HepG2 (cell line): ENCODE results near the gene MRPL51. TPM values are rescaled to one million over a fixed set of nuclear protein-coding genes. Genes with fewer than 3 reads are reported as not detected.

Source experiments
- ATRX ChIP-seq: sonication (generic); formaldehyde crosslinking; IDR thresholded peaks from 2 replicates; pipeline ENCODE4 v1.4.0; 2020; ENCODE audit warnings: missing genetic modification reagents, borderline replicate concordance
- CSRNP1 ChIP-seq: sonication (generic); formaldehyde crosslinking; IDR thresholded peaks from 2 replicates; pipeline ENCODE4 v1.8.1; 2023; ENCODE audit warnings: mild to moderate bottlenecking, missing genetic modification reagents
- ETV6 ChIP-seq: sonication (generic); formaldehyde crosslinking; conservative IDR thresholded peaks from 2 replicates; pipeline ENCODE4 v1.4.0; 2020; ENCODE audit warnings: missing genetic modification reagents
- FOXJ3 ChIP-seq: sonication (generic); formaldehyde crosslinking; IDR thresholded peaks from 2 replicates; pipeline ENCODE4 v1.4.0; 2020; ENCODE audit warnings: missing genetic modification reagents, mild to moderate bottlenecking, borderline replicate concordance
- KLF13 ChIP-seq: sonication (generic); formaldehyde crosslinking; IDR thresholded peaks from 2 replicates; pipeline ENCODE4 v1.4.0; 2020; ENCODE audit warnings: mild to moderate bottlenecking, missing genetic modification reagents
- MAFF ChIP-seq: IDR thresholded peaks from 2 replicates; pipeline ENCODE4 v1.6.1; 2011; ENCODE audit warnings: low read depth, low read length, improper control_type of control experiment
- NCOA1 ChIP-seq: sonication (generic); formaldehyde crosslinking; IDR thresholded peaks from 2 replicates; pipeline ENCODE4 v1.9.0; 2021; ENCODE audit warnings: missing genetic modification reagents
- ONECUT2 ChIP-seq: sonication (generic); formaldehyde crosslinking; IDR thresholded peaks from 2 replicates; pipeline ENCODE4 v1.4.0; 2020; ENCODE audit warnings: missing genetic modification reagents
- PTBP1 ChIP-seq: fragments of 200-400 bp; formaldehyde crosslinking; IDR thresholded peaks from 2 replicates; pipeline ENCODE4 v1.6.1; 2018; ENCODE audit warnings: low read length, low read depth; ENCODE audit not compliant: poor library complexity, severe bottlenecking
- RBFOX2 ChIP-seq: fragments of 200-400 bp; formaldehyde crosslinking; IDR thresholded peaks from 2 replicates; pipeline ENCODE4 v1.6.1; 2017; ENCODE audit warnings: low read depth, mild to moderate bottlenecking, low read length
- RCOR2 ChIP-seq: IDR thresholded peaks from 2 replicates; pipeline ENCODE4 v1.6.1; 2016; ENCODE audit warnings: missing biosample characterization, missing genetic modification reagents
- REST ChIP-seq, 2 experiments: IDR thresholded peaks; 2 replicates each; pipeline ENCODE4 v1.6.1; 2011 to 2012; ENCODE audit warnings: low read length in 2 of 2, borderline replicate concordance in 1 of 2, low read depth in 1 of 2, mild to moderate bottlenecking in 1 of 2, moderate library complexity in 1 of 2
- SETDB1 ChIP-seq: sonication (generic); formaldehyde crosslinking; IDR thresholded peaks from 2 replicates; pipeline ENCODE4 v1.5.1; 2020; ENCODE audit warnings: missing genetic modification reagents, mild to moderate bottlenecking, borderline replicate concordance
- TP53 ChIP-seq: sonication (generic); formaldehyde crosslinking; conservative IDR thresholded peaks from 2 replicates; pipeline ENCODE4 v1.4.0; 2020; ENCODE audit warnings: missing genetic modification reagents
- ZNF207 ChIP-seq: fragments of 450-650 bp; IDR thresholded peaks from 2 replicates; pipeline ENCODE4 v1.6.1; 2016; ENCODE audit warnings: antibody characterized with exemption, borderline replicate concordance
- ZNF451 ChIP-seq: sonication (generic); formaldehyde crosslinking; IDR thresholded peaks from 2 replicates; pipeline ENCODE4 v1.5.0; 2020; ENCODE audit warnings: mild to moderate bottlenecking, missing genetic modification reagents
- ZNF547 ChIP-seq: sonication (generic); formaldehyde crosslinking; IDR thresholded peaks from 2 replicates; pipeline ENCODE4 v1.5.1; 2020; ENCODE audit warnings: mild to moderate bottlenecking, missing genetic modification reagents
- ZNF549 ChIP-seq: sonication (generic); formaldehyde crosslinking; IDR thresholded peaks from 2 replicates; pipeline ENCODE4 v1.5.0; 2020; ENCODE audit warnings: missing genetic modification reagents
- ZNF75D ChIP-seq: sonication (generic); formaldehyde crosslinking; IDR thresholded peaks from 2 replicates; pipeline ENCODE4 v1.8.1; 2023; ENCODE audit warnings: missing genetic modification reagents, mild to moderate bottlenecking, borderline replicate concordance
- polyA plus RNA-seq, 8 experiments: library from polyadenylated mRNA; depleted of rRNA in 3 of 8; stranded (reverse) in 7 of 8; unstranded in 1 of 8; fragments of >200 nt; fragmentation: Illumina TruSeq in 4 of 8; extraction: Trizol in 4 of 8; gene quantifications; 2 replicates each; pipeline versions ENCODE4 v1.2.1 to v1.2.3, GENCODE V29; 2011 to 2016; ENCODE audit warnings: low read depth in 4 of 8, missing spikeins in 1 of 8, mixed read lengths in 1 of 8; ENCODE audit not compliant: insufficient read depth in 1 of 8
- total RNA-seq, 5 experiments: library from RNA; depleted of rRNA; stranded (reverse); fragments of >200 nt; fragmentation: Illumina TruSeq; extraction: Trizol; gene quantifications; 2 replicates each; pipeline ENCODE4 v1.2.3, GENCODE V29; 2016; ENCODE audit warnings: low read depth in 1 of 5
- TF ChIP-seq, protein P1 (sequence below): sonication (generic); formaldehyde crosslinking; IDR thresholded peaks from 2 replicates; pipeline ENCODE4 v1.5.0; 2020; ENCODE audit warnings: missing genetic modification reagents, mild to moderate bottlenecking, borderline replicate concordance
- TF ChIP-seq, protein P2 (sequence below): IDR thresholded peaks from 2 replicates; pipeline ENCODE4 v1.6.1; 2018; ENCODE audit warnings: missing genetic modification reagents

MRPL51 gene
- total and polyA plus RNA-seq, 2 of the 13 experiments (the other 11 are each of a cell fraction or from before 2014, with no cell fraction given) = 64.8 to 278 TPM

DNA sequence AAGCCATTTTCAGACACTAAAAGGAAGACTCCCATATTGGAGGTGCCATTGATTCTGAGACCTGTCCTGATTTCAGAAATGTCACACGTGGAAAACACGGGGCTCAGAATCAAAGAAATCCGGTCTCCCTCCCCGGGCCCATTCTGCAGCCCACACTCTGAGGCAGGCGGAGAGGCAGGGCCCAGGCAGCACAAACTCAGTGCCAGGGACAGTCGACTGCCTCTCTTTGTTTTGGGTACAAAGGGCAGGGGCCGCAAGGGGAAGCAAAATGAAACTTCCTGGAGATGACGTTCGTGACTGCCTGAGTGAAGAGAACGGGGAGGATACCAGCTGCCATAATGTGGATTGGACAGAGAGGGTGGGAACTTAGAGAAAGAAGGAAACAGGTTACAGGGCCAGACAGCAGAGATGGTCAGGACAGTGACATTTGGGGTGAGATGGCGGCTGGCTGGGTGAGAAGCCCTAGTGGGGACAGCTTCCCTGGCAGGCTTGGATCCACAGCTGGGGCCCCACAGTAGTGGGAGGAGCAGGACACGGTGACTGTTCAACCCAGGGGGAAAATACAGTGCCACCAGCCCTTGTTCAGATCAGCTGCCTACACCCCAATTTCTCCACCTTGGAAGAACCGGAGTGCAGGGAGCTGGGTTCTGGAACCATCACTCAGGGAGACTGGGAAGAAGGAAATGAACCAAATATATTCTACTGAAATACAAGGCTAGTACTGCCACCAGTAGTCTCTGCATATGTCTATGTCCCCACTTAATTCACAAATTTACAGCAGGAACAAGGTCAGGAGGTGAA, 49.3 kb upstream of the MRPL51 start (continued):
- no peak for TF ChIP-seq ONECUT2
- peak; percentile 48; the same call in 1 of the 2 replicates for TF ChIP-seq RBFOX2
- TF ChIP-seq KLF13 = no peak
- 0 out of 4 replicates have a peak, but pooled peaks of 1 of the 2 experiments have one; percentile 30 for TF ChIP-seq REST (IDR thresholded peaks at IDR 0.05; ENCODE audit: borderline replicate concordance in 1 of 2, low read depth in 1 of 2, low read length in 2 of 2)
- TF ChIP-seq, protein P1, sequence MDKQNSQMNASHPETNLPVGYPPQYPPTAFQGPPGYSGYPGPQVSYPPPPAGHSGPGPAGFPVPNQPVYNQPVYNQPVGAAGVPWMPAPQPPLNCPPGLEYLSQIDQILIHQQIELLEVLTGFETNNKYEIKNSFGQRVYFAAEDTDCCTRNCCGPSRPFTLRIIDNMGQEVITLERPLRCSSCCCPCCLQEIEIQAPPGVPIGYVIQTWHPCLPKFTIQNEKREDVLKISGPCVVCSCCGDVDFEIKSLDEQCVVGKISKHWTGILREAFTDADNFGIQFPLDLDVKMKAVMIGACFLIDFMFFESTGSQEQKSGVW (CRISPR knock-in tag) = no peak
- TF ChIP-seq RCOR2 (CRISPR knock-in tag) = peak; percentile 59; the same call in 1 of the 2 replicates
- no peak for TF ChIP-seq ETV6 (CRISPR knock-in tag)
- peak; percentile 39; the same call in 1 of the 2 replicates for TF ChIP-seq ZNF451 (CRISPR knock-in tag)
- no peak for TF ChIP-seq ATRX
- TF ChIP-seq ZNF207 = no peak
- peak; percentile 85 for TF ChIP-seq ZNF547
- TF ChIP-seq CSRNP1 (CRISPR knock-in tag) = peak; percentile 67; the same call in 1 of the 2 replicates
- TF ChIP-seq PTBP1 = no peak
- TF ChIP-seq, protein P2, sequence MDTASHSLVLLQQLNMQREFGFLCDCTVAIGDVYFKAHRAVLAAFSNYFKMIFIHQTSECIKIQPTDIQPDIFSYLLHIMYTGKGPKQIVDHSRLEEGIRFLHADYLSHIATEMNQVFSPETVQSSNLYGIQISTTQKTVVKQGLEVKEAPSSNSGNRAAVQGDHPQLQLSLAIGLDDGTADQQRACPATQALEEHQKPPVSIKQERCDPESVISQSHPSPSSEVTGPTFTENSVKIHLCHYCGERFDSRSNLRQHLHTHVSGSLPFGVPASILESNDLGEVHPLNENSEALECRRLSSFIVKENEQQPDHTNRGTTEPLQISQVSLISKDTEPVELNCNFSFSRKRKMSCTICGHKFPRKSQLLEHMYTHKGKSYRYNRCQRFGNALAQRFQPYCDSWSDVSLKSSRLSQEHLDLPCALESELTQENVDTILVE (CRISPR knock-in tag) = peak; percentile 57; the same call in 1 of the 2 replicates
- TF ChIP-seq ZNF75D (CRISPR knock-in tag) = no peak
- TF ChIP-seq TP53 (CRISPR knock-in tag) = peak; percentile 79
- no peak for TF ChIP-seq MAFF
- TF ChIP-seq ZNF549 = 0 out of 2 replicates have a peak, but pooled peaks have one; percentile 16
- TF ChIP-seq NCOA1 = no peak
- TF ChIP-seq FOXJ3 = peak; percentile 78; the same call in 1 of the 2 replicates
- no peak for TF ChIP-seq SETDB1 (CRISPR knock-in tag)
